Ishikawa (cell line): ENCODE data around the gene WNT3A.

ENCODE experiments used
- CEBPB ChIP-seq: IDR thresholded peaks from 2 replicates; pipeline ENCODE4 v1.6.1; 2012
- EGR1 ChIP-seq: IDR thresholded peaks from 2 replicates; pipeline ENCODE4 v1.6.1; 2012
- FOXM1 ChIP-seq: IDR thresholded peaks from 2 replicates; pipeline ENCODE4 v1.6.1; 2012; ENCODE audit warnings: low read depth, borderline replicate concordance
- REST ChIP-seq: IDR thresholded peaks from 2 replicates; pipeline ENCODE4 v1.6.1; 2012; ENCODE audit warnings: low read depth, mild to moderate bottlenecking
- TAF1 ChIP-seq: IDR thresholded peaks from 2 replicates; pipeline ENCODE4 v1.6.1; 2012; ENCODE audit warnings: low read depth, mild to moderate bottlenecking
- TEAD4 ChIP-seq: IDR thresholded peaks from 2 replicates; pipeline ENCODE4 v1.6.1; 2012

GRCh38 chr1:227987181-227987580, 19.6 kb upstream of the WNT3A start:
- no peak for TF ChIP-seq CEBPB
- TF ChIP-seq EGR1 = no peak
- TF ChIP-seq TEAD4 = no peak
- no peak for TF ChIP-seq REST
- no peak for TF ChIP-seq TAF1
- no peak for TF ChIP-seq FOXM1
